Keratinocyte (primary cell): ENCODE data around the gene SIGLEC9. TPM values are rescaled to one million over a fixed set of nuclear protein-coding genes. Genes with fewer than 3 reads are reported as not detected.

Experiments
- DNase-seq: peaks from one replicate; pipeline ENCODE4 v3.0.0-alpha.2; 2011; ENCODE audit warnings: low read depth, missing footprints, low spot score
- FAIRE-seq: peaks from 2 replicates; lab custom pipeline; 2011; peaks lifted over from hg19 to GRCh38; lab: Jason Lieb, UNC
- H2AFZ ChIP-seq: 2 replicates; pipeline ENCODE4 v1.6.0; 2012; ENCODE audit warnings: low read length, control low read depth, inconsistent platforms; ENCODE audit not compliant: control insufficient read depth
- H3K27ac ChIP-seq: 2 replicates; pipeline ENCODE4 v1.5.1; 2011; ENCODE audit warnings: low read length; ENCODE audit not compliant: control insufficient read depth, insufficient read depth
- H3K27me3 ChIP-seq: 3 replicates; pipeline ENCODE4 v1.6.0; 2011; ENCODE audit warnings: low read length; ENCODE audit not compliant: control insufficient read depth, insufficient read depth; ENCODE audit errors: extremely low read depth
- H3K36me3 ChIP-seq, 2 experiments: 2 replicates in 1 of 2; 3 replicates in 1 of 2; pipeline ENCODE4 v1.5.1; 2011; ENCODE audit warnings: low read length in 2 of 2, mild to moderate bottlenecking in 1 of 2; ENCODE audit not compliant: control insufficient read depth in 2 of 2, insufficient read depth in 2 of 2; ENCODE audit errors: extremely low read depth in 1 of 2
- H3K4me1 ChIP-seq: 3 replicates; pipeline ENCODE4 v1.5.1; 2011; ENCODE audit warnings: low read length; ENCODE audit not compliant: control insufficient read depth, insufficient read depth; ENCODE audit errors: extremely low read depth
- H3K4me2 ChIP-seq: 3 replicates; pipeline ENCODE4 v1.6.0; 2011; ENCODE audit warnings: low read depth, low read length; ENCODE audit not compliant: control insufficient read depth, insufficient read depth; ENCODE audit errors: extremely low read depth
- H3K4me3 ChIP-seq, 3 experiments: fragments of 200-600 bp in 1 of 3; sonication (generic) in 1 of 3; 2 replicates in 2 of 3; 3 replicates in 1 of 3; pipeline ENCODE4 v1.5.1; 2011 to 2016; ENCODE audit warnings: low read length in 3 of 3, mild to moderate bottlenecking in 3 of 3, control low read depth in 2 of 3, inconsistent platforms in 1 of 3, low read depth in 1 of 3, mixed read lengths in 1 of 3, mixed run types in 1 of 3, moderate library complexity in 1 of 3; ENCODE audit not compliant: control insufficient read depth in 2 of 3, insufficient read depth in 2 of 3; ENCODE audit errors: extremely low read depth in 1 of 3
- H3K79me2 ChIP-seq: 2 replicates; pipeline ENCODE4 v1.6.0; 2012; ENCODE audit warnings: low read length; ENCODE audit not compliant: control insufficient read depth, insufficient read depth
- H3K9ac ChIP-seq: 3 replicates; pipeline ENCODE4 v1.6.0; 2011; ENCODE audit warnings: low read length; ENCODE audit not compliant: control insufficient read depth, insufficient read depth; ENCODE audit errors: extremely low read depth
- H3K9me1 ChIP-seq: 3 replicates; pipeline ENCODE4 v1.6.0; 2011; ENCODE audit warnings: low read length; ENCODE audit not compliant: control insufficient read depth, insufficient read depth; ENCODE audit errors: extremely low read depth
- H3K9me3 ChIP-seq: 2 replicates; pipeline ENCODE4 v1.5.1; 2012; ENCODE audit warnings: low read depth, low read length; ENCODE audit not compliant: control insufficient read depth
- H4K20me1 ChIP-seq: 3 replicates; pipeline ENCODE4 v1.6.0; 2011; ENCODE audit warnings: low read length; ENCODE audit not compliant: control insufficient read depth, insufficient read depth; ENCODE audit errors: extremely low read depth
- CTCF ChIP-seq, 3 experiments: IDR thresholded peaks in 1 of 3; conservative IDR thresholded peaks in 1 of 3; optimal IDR thresholded peaks in 1 of 3; 2 replicates in 2 of 3; 3 replicates in 1 of 3; pipeline versions ENCODE3 to v1.5.1; 2011; ENCODE audit warnings: low read length in 3 of 3, mild to moderate bottlenecking in 3 of 3, moderate library complexity in 2 of 3, control low read depth in 1 of 3, inconsistent platforms in 1 of 3; ENCODE audit not compliant: insufficient read depth in 2 of 3; ENCODE audit errors: extremely low read depth in 1 of 3
- EZH2 ChIP-seq: IDR thresholded peaks from one replicate; pipeline ENCODE4 v1.6.1; 2012; ENCODE audit warnings: inconsistent platforms, mild to moderate bottlenecking, low read length, moderate library complexity
- dilution Hi-C: fragments of 300-500 bp; cut with MboI; formaldehyde crosslinking; loops from one replicate; pipeline ENCODE4 v1.7.0; 2020; ENCODE audit warnings: low sequenced_read_pairs; ENCODE audit not compliant: extremely low pct_ligation_motif_present
- polyA plus RNA-seq, 5 experiments: library from polyadenylated mRNA; depleted of rRNA in 3 of 5; stranded (reverse) in 3 of 5; stranded (forward) in 1 of 5; unstranded in 1 of 5; fragments of >200 nt; gene quantifications; 1 replicate in 1 of 5; 2 replicates in 3 of 5; 3 replicates in 1 of 5; pipeline versions ENCODE4 v1.2.1 to v1.2.3, GENCODE V29; 2011 to 2012; ENCODE audit warnings: missing spikeins in 2 of 5, low read depth in 1 of 5, low replicate concordance in 1 of 5

SIGLEC9 gene
- polyA plus RNA-seq, 1 donor (not counting 4 experiments of a cell fraction or from before 2014, with no cell fraction given), result not detected

GRCh38 chr19:51127032-51127431 lies 2.3 kb downstream of the SIGLEC9 start:
- dilution Hi-C loops, result no loop called here
- H3K27ac ChIP-seq, result no peak overlapping the region
- H4K20me1 ChIP-seq, result no peaks in the 10 kb centered on the region
- H3K79me2 ChIP-seq, result no peaks in the 10 kb centered on the region
- H3K9ac ChIP-seq, result no peak overlapping the region
- H2AFZ ChIP-seq, result no peak overlapping the region
- H3K4me2 ChIP-seq, result no peak overlapping the region
- no peaks in the 10 kb centered on the region for H3K27me3 ChIP-seq
- DNase-seq (no peak), FAIRE-seq (no peak)
- no peaks in the 10 kb centered on the region for H3K4me1 ChIP-seq
- H3K4me3 ChIP-seq, result no peak overlapping the region
- H3K9me3 ChIP-seq, result no peaks in the 10 kb centered on the region
- H3K36me3 ChIP-seq, result no peaks in the 10 kb centered on the region
- no peak for TF ChIP-seq CTCF (optimal IDR thresholded peaks at IDR 0.05 in 1 of 3, IDR thresholded peaks at IDR 0.05 in 1 of 3, conservative IDR thresholded peaks at IDR 0.05 in 1 of 3; ENCODE audit: extremely low read depth in 1 of 3, insufficient read depth in 2 of 3, low read length in 3 of 3)
- no peak for TF ChIP-seq EZH2
- H3K9me1 ChIP-seq, result no peaks in the 10 kb centered on the region

- Histone ChIP-seq H4K20me1 (no peaks in the 10 kb centered on the region), H3K9ac (no peak overlapping the region), H3K4me1 (no peaks in the 10 kb centered on the region), H3K27me3 (no peaks in the 10 kb centered on the region), H3K27ac (no peak overlapping the region), H2AFZ (no peak overlapping the region), H3K4me2 (no peak overlapping the region), H3K9me1 (no peaks in the 10 kb centered on the region), H3K36me3 (no peaks in the 10 kb centered on the region), H3K4me3 (no peak overlapping the region), H3K9me3 (no peaks in the 10 kb centered on the region), H3K79me2 (no peaks in the 10 kb centered on the region)
- TF ChIP-seq CTCF (optimal IDR thresholded peaks at IDR 0.05 in 1 of 3, IDR thresholded peaks at IDR 0.05 in 1 of 3, conservative IDR thresholded peaks at IDR 0.05 in 1 of 3; ENCODE audit: extremely low read depth in 1 of 3, insufficient read depth in 2 of 3, low read length in 3 of 3) (no peak), EZH2 (no peak)
- dilution Hi-C loops, result no loop called here
- DNase-seq, result no peak
- no peak for FAIRE-seq
Measured at GRCh38 chr19:51127755-51128154, 3.0 kb downstream of the SIGLEC9 start.
